Ovary (tissue), 3 donors: ENCODE results near the gene CCSER2.

Source experiments
- CTCF ChIP-seq, 3 donors: fragments of 450-650 bp in 2 of 3; fragments of 200-600 bp in 1 of 3; IDR thresholded peaks; one replicate each; pipeline versions ENCODE4 v1.5.1 to v1.8.0; 2016 to 2022; ENCODE audit warnings: antibody characterized with exemption in 3 of 3, mild to moderate bottlenecking in 1 of 3
- EP300 ChIP-seq: sonication (generic); formaldehyde crosslinking; IDR thresholded peaks from one replicate; pipeline ENCODE4 v1.6.1; 2017; ENCODE audit warnings: antibody characterized with exemption
- POLR2A ChIP-seq: fragments of 450-650 bp; IDR thresholded peaks from one replicate; pipeline ENCODE4 v1.6.1; 2017; ENCODE audit warnings: antibody characterized with exemption, mild to moderate bottlenecking, moderate library complexity
- donor health status: DM: no; HTN: no; CAD: no.

GRCh38 chr10:84395581-84395980, 67.2 kb downstream of the CCSER2 start:
- TF ChIP-seq CTCF (IDR thresholded peaks at IDR 0.05) = no peak
- TF ChIP-seq EP300 = no peak
- TF ChIP-seq POLR2A = no peak
